Neural cell (in vitro differentiated cells): Measurements from ENCODE around the gene NHLRC4. TPM values are rescaled to one million over a fixed set of nuclear protein-coding genes. Genes with fewer than 3 reads are reported as not detected.

ENCODE experiments used
- H2AFZ ChIP-seq: fragments of 200-600, 300-800 bp; sonication (generic), shearing (Covaris generic); 2 replicates; pipeline ENCODE4 v1.6.0; 2014; ENCODE audit warnings: low read depth, mild to moderate bottlenecking, antibody characterized with exemption, low read length, moderate library complexity
- H3F3A ChIP-seq: fragments of 200-600 bp; shearing (Covaris generic); 2 replicates; pipeline ENCODE4 v1.6.1; 2016; ENCODE audit warnings: mild to moderate bottlenecking, moderate library complexity, mixed read lengths, antibody characterized with exemption, low read length; ENCODE audit not compliant: insufficient read depth, poor library complexity, severe bottlenecking
- H3K27ac ChIP-seq: fragments of 200-600, 300-800 bp; sonication (generic), shearing (Covaris generic); 2 replicates; pipeline ENCODE4 v1.5.1; 2014; ENCODE audit warnings: mild to moderate bottlenecking, low read length, moderate library complexity
- H3K27me3 ChIP-seq: fragments of 300-800, 200-600 bp; sonication (generic), shearing (Covaris generic); 2 replicates; pipeline ENCODE4 v1.6.0; 2014; ENCODE audit warnings: mild to moderate bottlenecking, low read depth, low read length, moderate library complexity; ENCODE audit not compliant: insufficient read depth
- H3K36me3 ChIP-seq: fragments of 300-800, 200-600 bp; sonication (generic), shearing (Covaris generic); 2 replicates; pipeline ENCODE4 v1.5.1; 2014; ENCODE audit warnings: mild to moderate bottlenecking, antibody characterized with exemption, low read length, moderate library complexity; ENCODE audit not compliant: insufficient read depth
- H3K4me2 ChIP-seq: fragments of 300-800, 200-600 bp; sonication (generic), shearing (Covaris generic); 2 replicates; pipeline ENCODE4 v1.6.0; 2014; ENCODE audit warnings: mild to moderate bottlenecking, low read length
- H3K4me3 ChIP-seq: fragments of 300-800, 200-600 bp; sonication (generic), shearing (Covaris generic); 2 replicates; pipeline ENCODE4 v1.5.1; 2014; ENCODE audit warnings: mild to moderate bottlenecking, low read length, moderate library complexity
- H3K79me2 ChIP-seq: fragments of 200-600 bp; shearing (Covaris generic); replicated peaks from 2 replicates; pipeline ENCODE4 v1.6.0; 2014; ENCODE audit warnings: mild to moderate bottlenecking, low read length, moderate library complexity; ENCODE audit not compliant: insufficient read depth
- H3K9ac ChIP-seq: fragments of 300-800, 200-600 bp; sonication (generic), shearing (Covaris generic); 2 replicates; pipeline ENCODE4 v1.6.1; 2016; ENCODE audit warnings: mild to moderate bottlenecking, low read length, mixed read lengths
- H3K9me2 ChIP-seq: fragments of 200-600 bp; shearing (Covaris generic); 2 replicates; pipeline ENCODE4 v1.6.1; 2016; ENCODE audit warnings: mild to moderate bottlenecking, low read length, mixed read lengths; ENCODE audit not compliant: insufficient read depth
- H3K9me3 ChIP-seq: fragments of 200-600, 300-800 bp; sonication (generic), shearing (Covaris generic); 2 replicates; pipeline ENCODE4 v1.6.1; 2016; ENCODE audit warnings: mild to moderate bottlenecking, mixed run types, low read length, moderate library complexity, mixed read lengths
- H4K20me1 ChIP-seq: fragments of 200-600 bp; shearing (Covaris generic); 2 replicates; pipeline ENCODE4 v1.6.1; 2016; ENCODE audit warnings: mild to moderate bottlenecking, mixed run types; ENCODE audit not compliant: insufficient read depth
- EP300 ChIP-seq: fragments of 450-650 bp; conservative IDR thresholded peaks from 2 replicates; pipeline ENCODE4 v1.6.1; 2014; ENCODE audit warnings: antibody characterized with exemption, mild to moderate bottlenecking, moderate library complexity; ENCODE audit not compliant: poor library complexity, severe bottlenecking
- EZH2 ChIP-seq: fragments of 200-600, 300-800 bp; shearing (Covaris generic), sonication (generic); IDR thresholded peaks from 2 replicates; pipeline ENCODE4 v1.6.1; 2014; ENCODE audit warnings: antibody characterized with exemption, low read length, borderline replicate concordance, mild to moderate bottlenecking; ENCODE audit not compliant: insufficient read depth, poor library complexity, severe bottlenecking
- MXI1 ChIP-seq: fragments of 450-650 bp; conservative IDR thresholded peaks from 2 replicates; pipeline ENCODE4 v1.6.1; 2014; ENCODE audit warnings: antibody characterized with exemption, mild to moderate bottlenecking; ENCODE audit not compliant: poor library complexity, severe bottlenecking
- POLR2AphosphoS5 ChIP-seq: IDR thresholded peaks from 2 replicates; pipeline ENCODE4 v1.6.1; 2012
- RAD21 ChIP-seq: fragments of 450-650 bp; conservative IDR thresholded peaks from 2 replicates; pipeline ENCODE4 v1.6.1; 2014; ENCODE audit warnings: antibody characterized with exemption, mild to moderate bottlenecking, moderate library complexity
- SMC3 ChIP-seq: fragments of 450-650 bp; conservative IDR thresholded peaks from 2 replicates; pipeline ENCODE4 v1.6.1; 2014; ENCODE audit warnings: antibody characterized with exemption, mild to moderate bottlenecking, moderate library complexity; ENCODE audit not compliant: poor library complexity
- TAF1 ChIP-seq: IDR thresholded peaks from 2 replicates; pipeline ENCODE4 v1.6.1; 2012; ENCODE audit warnings: low read depth
- polyA plus RNA-seq: library from polyadenylated mRNA; depleted of rRNA; stranded (reverse); fragments of >200 nt; gene quantifications from 2 replicates; pipeline ENCODE4 v1.2.3, GENCODE V29; 2014
- TF ChIP-seq, protein P1 (sequence below): IDR thresholded peaks from 2 replicates; pipeline ENCODE4 v1.6.1; 2012; ENCODE audit warnings: borderline replicate concordance
- TF ChIP-seq, protein P2 (sequence below): fragments of 450-650 bp; IDR thresholded peaks from 2 replicates; pipeline ENCODE4 v1.5.1; 2014; ENCODE audit warnings: antibody characterized with exemption, mild to moderate bottlenecking, moderate library complexity; ENCODE audit not compliant: poor library complexity, severe bottlenecking

NHLRC4 gene
- polyA plus RNA-seq, 1 donor from 2014 or later = not detected

DNA sequence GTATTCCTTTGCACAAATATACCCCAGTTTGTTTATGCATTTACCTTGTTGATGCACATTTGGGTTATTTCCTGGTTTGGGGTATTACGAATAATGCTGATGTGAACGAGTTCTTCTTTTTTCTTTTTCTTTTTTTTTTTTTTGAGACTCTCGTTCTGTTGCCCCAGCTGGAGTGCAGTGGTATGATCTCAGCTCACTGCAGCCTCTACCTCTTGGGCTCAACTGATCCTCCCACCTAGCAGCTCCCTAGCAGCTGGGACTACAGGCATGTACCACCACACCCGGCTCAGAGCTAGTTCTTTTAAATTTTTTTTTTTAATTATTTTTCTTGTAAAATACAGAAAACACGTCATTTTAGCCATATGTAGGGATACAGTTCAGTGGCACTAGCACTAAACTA, 37.1 kb downstream of the NHLRC4 start:
- Histone ChIP-seq H4K20me1 (no peaks in the 10 kb centered on the region), H3K27ac (no peak overlapping the region), H3K9ac (no peak overlapping the region), H3K79me2 (no peaks in the 10 kb centered on the region), H3K27me3 (no peaks in the 10 kb centered on the region), H3K4me3 (no peak overlapping the region), H3K9me2 (no peaks in the 10 kb centered on the region), H3K9me3 (no peaks in the 10 kb centered on the region), H3K4me2 (no peak overlapping the region), H3F3A (no peaks in the 10 kb centered on the region), H2AFZ (no peak overlapping the region), H3K36me3 (peaks cover 5% of the 10 kb centered on the region)
- TF ChIP-seq EP300 (no peak), POLR2AphosphoS5 (no peak), TAF1 (no peak), EZH2 (no peak), SMC3 (no peak), MXI1 (no peak), RAD21 (no peak)
- TF ChIP-seq, protein P1, sequence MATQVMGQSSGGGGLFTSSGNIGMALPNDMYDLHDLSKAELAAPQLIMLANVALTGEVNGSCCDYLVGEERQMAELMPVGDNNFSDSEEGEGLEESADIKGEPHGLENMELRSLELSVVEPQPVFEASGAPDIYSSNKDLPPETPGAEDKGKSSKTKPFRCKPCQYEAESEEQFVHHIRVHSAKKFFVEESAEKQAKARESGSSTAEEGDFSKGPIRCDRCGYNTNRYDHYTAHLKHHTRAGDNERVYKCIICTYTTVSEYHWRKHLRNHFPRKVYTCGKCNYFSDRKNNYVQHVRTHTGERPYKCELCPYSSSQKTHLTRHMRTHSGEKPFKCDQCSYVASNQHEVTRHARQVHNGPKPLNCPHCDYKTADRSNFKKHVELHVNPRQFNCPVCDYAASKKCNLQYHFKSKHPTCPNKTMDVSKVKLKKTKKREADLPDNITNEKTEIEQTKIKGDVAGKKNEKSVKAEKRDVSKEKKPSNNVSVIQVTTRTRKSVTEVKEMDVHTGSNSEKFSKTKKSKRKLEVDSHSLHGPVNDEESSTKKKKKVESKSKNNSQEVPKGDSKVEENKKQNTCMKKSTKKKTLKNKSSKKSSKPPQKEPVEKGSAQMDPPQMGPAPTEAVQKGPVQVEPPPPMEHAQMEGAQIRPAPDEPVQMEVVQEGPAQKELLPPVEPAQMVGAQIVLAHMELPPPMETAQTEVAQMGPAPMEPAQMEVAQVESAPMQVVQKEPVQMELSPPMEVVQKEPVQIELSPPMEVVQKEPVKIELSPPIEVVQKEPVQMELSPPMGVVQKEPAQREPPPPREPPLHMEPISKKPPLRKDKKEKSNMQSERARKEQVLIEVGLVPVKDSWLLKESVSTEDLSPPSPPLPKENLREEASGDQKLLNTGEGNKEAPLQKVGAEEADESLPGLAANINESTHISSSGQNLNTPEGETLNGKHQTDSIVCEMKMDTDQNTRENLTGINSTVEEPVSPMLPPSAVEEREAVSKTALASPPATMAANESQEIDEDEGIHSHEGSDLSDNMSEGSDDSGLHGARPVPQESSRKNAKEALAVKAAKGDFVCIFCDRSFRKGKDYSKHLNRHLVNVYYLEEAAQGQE = no peak
- TF ChIP-seq, protein P2, sequence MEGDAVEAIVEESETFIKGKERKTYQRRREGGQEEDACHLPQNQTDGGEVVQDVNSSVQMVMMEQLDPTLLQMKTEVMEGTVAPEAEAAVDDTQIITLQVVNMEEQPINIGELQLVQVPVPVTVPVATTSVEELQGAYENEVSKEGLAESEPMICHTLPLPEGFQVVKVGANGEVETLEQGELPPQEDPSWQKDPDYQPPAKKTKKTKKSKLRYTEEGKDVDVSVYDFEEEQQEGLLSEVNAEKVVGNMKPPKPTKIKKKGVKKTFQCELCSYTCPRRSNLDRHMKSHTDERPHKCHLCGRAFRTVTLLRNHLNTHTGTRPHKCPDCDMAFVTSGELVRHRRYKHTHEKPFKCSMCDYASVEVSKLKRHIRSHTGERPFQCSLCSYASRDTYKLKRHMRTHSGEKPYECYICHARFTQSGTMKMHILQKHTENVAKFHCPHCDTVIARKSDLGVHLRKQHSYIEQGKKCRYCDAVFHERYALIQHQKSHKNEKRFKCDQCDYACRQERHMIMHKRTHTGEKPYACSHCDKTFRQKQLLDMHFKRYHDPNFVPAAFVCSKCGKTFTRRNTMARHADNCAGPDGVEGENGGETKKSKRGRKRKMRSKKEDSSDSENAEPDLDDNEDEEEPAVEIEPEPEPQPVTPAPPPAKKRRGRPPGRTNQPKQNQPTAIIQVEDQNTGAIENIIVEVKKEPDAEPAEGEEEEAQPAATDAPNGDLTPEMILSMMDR = no peak

DNA sequence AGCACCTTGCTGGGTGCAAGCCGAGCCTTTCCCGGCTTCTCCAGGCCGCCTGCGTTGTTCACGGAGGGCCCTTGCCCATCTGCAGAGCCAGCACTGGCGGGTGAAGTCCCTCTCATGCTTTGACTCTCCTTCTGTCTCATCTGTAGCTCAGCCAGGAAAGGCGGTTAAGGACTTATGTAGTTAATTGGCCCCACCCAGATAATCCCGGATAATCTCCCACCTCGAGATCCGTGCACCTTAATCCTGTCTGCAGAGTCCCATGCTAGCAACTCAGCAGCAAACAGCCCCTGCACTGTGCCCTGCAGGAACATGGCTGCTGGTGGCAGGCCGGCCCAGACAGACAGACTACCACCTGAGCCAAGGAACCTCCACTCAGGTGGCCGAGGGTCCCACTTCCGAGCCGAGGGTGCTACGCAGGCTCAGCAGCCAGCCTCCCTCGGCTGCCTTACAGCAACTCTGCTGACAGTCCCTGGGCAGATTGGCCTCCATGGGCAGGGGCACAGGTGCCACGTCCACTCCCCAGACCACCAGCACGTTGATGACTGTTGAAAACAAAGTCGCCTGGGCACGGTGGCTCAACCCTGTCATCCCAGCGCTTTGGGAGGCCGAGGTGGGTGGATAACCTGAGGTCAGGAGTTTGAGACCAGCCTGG, 40.0 kb downstream of the NHLRC4 start:
- H3K79me2 ChIP-seq = no peaks in the 10 kb centered on the region

DNA sequence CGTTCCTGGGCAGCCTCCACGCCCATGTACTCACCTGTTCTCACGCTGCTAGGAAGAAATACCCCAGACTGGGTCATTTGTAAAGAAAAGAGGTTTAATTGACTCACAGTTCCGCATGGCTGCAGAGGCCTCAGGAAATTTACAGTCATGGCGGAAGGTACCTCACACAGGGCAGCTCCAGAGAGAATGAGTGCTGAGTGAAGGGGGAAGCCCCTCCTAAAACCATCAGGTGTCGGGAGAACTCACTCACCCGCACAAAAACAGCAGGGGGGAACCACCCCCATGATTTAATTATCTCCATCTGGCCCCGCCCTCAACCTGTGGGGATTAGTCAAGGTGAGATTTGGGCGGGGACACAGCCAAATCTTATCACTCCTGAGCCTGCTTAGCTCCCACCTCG, 41.2 kb downstream of the NHLRC4 start:
- Histone ChIP-seq H2AFZ (no peak overlapping the region), H3F3A (no peaks in the 10 kb centered on the region), H3K27me3 (no peaks in the 10 kb centered on the region), H4K20me1 (no peaks in the 10 kb centered on the region), H3K9me3 (no peaks in the 10 kb centered on the region), H3K4me2 (no peak overlapping the region), H3K4me3 (no peak overlapping the region), H3K9ac (no peak overlapping the region), H3K27ac (no peak overlapping the region), H3K36me3 (no peaks in the 10 kb centered on the region), H3K79me2 (no peaks in the 10 kb centered on the region), H3K9me2 (no peaks in the 10 kb centered on the region)
- no peak for TF ChIP-seq EP300
- TF ChIP-seq, protein P2 = no peak
- TF ChIP-seq TAF1 = no peak
- TF ChIP-seq SMC3 = no peak
- TF ChIP-seq POLR2AphosphoS5 = no peak
- TF ChIP-seq, protein P1 = no peak
- no peak for TF ChIP-seq RAD21
- TF ChIP-seq MXI1 = no peak
- no peak for TF ChIP-seq EZH2

More for the DNA sequence above, 40.0 kb downstream of the NHLRC4 start:
- Histone ChIP-seq H3K36me3 (no peaks in the 10 kb centered on the region), H3K9ac (no peak overlapping the region), H3K4me2 (no peak overlapping the region), H3K27me3 (no peaks in the 10 kb centered on the region), H3K9me2 (no peaks in the 10 kb centered on the region), H3K9me3 (no peaks in the 10 kb centered on the region), H3K4me3 (no peak overlapping the region), H2AFZ (no peak overlapping the region), H4K20me1 (no peaks in the 10 kb centered on the region), H3F3A (no peaks in the 10 kb centered on the region), H3K27ac (no peak overlapping the region)
- TF ChIP-seq RAD21 = no peak
